Measurements from ENCODE around the gene HOXA9. TPM values are rescaled to one million over a fixed set of nuclear protein-coding genes. Genes with fewer than 3 reads are reported as not detected.

HOXA9 gene
- total RNA-seq, 1 experiment from 2014 or later: 16.7 TPM

GRCh38 chr7:27182861-27183681 lies 17.7 kb upstream of the HOXA9 start:
- ChIA-PET CTCF (interaction anchor here (1.2 kb wide), 1 partner anchor 13 kb away, joined by 5 read pairs; no protein-coding TSS in a partner anchor), POLR2A (no interaction called here)
- Mint-ChIP-seq H3K4me3 (ENCODE audit: unreplicated experiment) (peak overlapping the region; percentile 71), H3K9me3 (ENCODE audit: unreplicated experiment) (no peaks in the 10 kb centered on the region), H3K36me3 (ENCODE audit: insufficient read depth, unreplicated experiment) (peaks cover 6% of the 10 kb centered on the region), H3K27me3 (ENCODE audit: insufficient read depth, unreplicated experiment) (peaks cover 8% of the 10 kb centered on the region), H3K4me1 (ENCODE audit: low read depth, unreplicated experiment) (peaks cover 7% of the 10 kb centered on the region), H3K27ac (ENCODE audit: unreplicated experiment) (no peak overlapping the region)
- intact Hi-C loops (cut with micrococcal nuclease; ENCODE audit: unreplicated experiment): no loop called here
- DNase-seq: peak; percentile 43 to 46
- no TSS peak for BruUV-seq (replicated peaks)
- no peak for TF ChIP-seq CTCF (IDR thresholded peaks at IDR 0.05; ENCODE audit: insufficient read depth in 1 of 2, low read depth in 1 of 2, low read length in 1 of 2, severe bottlenecking in 1 of 2, unreplicated experiment in 1 of 2)
- Histone ChIP-seq H3K4me3 (ENCODE audit: low read depth, low read length) (peak overlapping the region; percentile 55), H3K4me1 (peaks cover 14% of the 10 kb centered on the region), H3K36me3 (ENCODE audit: control insufficient read depth, insufficient read depth, low read length) (no peaks in the 10 kb centered on the region), H3K9me3 (no peaks in the 10 kb centered on the region), H3K27me3 (replicated peaks; ENCODE audit: control insufficient read depth, insufficient read depth, low read length) (peaks cover 5% of the 10 kb centered on the region)

DNA sequence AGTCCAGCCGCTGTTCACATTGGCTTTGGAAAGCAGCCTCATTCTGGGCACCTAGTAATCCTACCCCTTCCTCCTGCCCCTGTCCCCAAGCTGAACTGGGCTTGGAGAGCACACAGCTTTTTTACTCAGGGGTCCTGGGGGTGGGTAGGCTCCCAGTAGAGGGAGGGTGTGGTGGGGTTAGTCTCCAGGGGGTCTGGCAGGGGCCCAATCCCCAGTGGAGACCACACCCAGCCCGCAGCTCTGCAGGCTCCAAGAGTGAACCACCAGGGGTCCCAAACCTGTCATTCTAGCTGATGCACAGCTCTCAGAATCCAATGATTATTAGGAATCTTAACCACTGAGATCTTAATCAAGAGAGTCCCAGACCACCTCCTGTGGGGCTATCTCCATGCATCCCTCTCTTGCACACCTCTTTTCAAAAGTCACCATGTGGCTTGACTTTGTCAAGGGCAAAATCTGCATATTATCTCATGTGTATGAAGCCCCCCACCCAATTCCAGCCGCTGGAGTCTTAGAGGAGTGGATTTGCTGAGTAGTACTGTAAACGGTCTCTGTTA lies 17.0 kb upstream of the HOXA9 start:
- no TSS peak for BruUV-seq (replicated peaks)
- Histone ChIP-seq H3K9me3 (no peaks in the 10 kb centered on the region), H3K4me3 (ENCODE audit: low read depth, low read length) (no peak overlapping the region), H3K36me3 (ENCODE audit: control insufficient read depth, insufficient read depth, low read length) (no peaks in the 10 kb centered on the region), H3K4me1 (peaks cover 14% of the 10 kb centered on the region), H3K27me3 (replicated peaks; ENCODE audit: control insufficient read depth, insufficient read depth, low read length) (peaks cover 5% of the 10 kb centered on the region)
- H3K4me1 Mint-ChIP-seq (ENCODE audit: low read depth, unreplicated experiment): peaks cover 7% of the 10 kb centered on the region
- peak overlapping the region; percentile 71 for H3K4me3 Mint-ChIP-seq (ENCODE audit: unreplicated experiment)
- H3K9me3 Mint-ChIP-seq (ENCODE audit: unreplicated experiment): no peaks in the 10 kb centered on the region
- no peak for TF ChIP-seq CTCF (IDR thresholded peaks at IDR 0.05; ENCODE audit: insufficient read depth in 1 of 2, low read depth in 1 of 2, low read length in 1 of 2, severe bottlenecking in 1 of 2, unreplicated experiment in 1 of 2)
- peaks cover 6% of the 10 kb centered on the region for H3K36me3 Mint-ChIP-seq (ENCODE audit: insufficient read depth, unreplicated experiment)
- H3K27ac Mint-ChIP-seq (ENCODE audit: unreplicated experiment): no peak overlapping the region
- ChIA-PET POLR2A (no interaction called here), CTCF (interaction anchor here (1.2 kb wide), 1 partner anchor 14 kb away, joined by 5 read pairs; no protein-coding TSS in a partner anchor)
- DNase-seq: peak in 1 of 2 experiments; percentile 23
- peaks cover 8% of the 10 kb centered on the region for H3K27me3 Mint-ChIP-seq (ENCODE audit: insufficient read depth, unreplicated experiment)
- intact Hi-C loops (cut with micrococcal nuclease; ENCODE audit: unreplicated experiment): no loop called here

- H3K4me3 Mint-ChIP-seq (ENCODE audit: unreplicated experiment): no peak overlapping the region
- Histone ChIP-seq H3K4me1 (peaks cover 14% of the 10 kb centered on the region), H3K9me3 (no peaks in the 10 kb centered on the region), H3K27me3 (replicated peaks; ENCODE audit: control insufficient read depth, insufficient read depth, low read length) (peaks cover 5% of the 10 kb centered on the region), H3K4me3 (ENCODE audit: low read depth, low read length) (no peak overlapping the region), H3K36me3 (ENCODE audit: control insufficient read depth, insufficient read depth, low read length) (no peaks in the 10 kb centered on the region)
- peak in 1 of 2 experiments; percentile 24 for DNase-seq
- ChIA-PET POLR2A (no interaction called here), CTCF (interaction anchor here (0.5 kb wide), 1 partner anchor 48 kb away, joined by 3 read pairs; no protein-coding TSS in a partner anchor)
- intact Hi-C loops (cut with micrococcal nuclease; ENCODE audit: unreplicated experiment): no loop called here
- BruUV-seq (replicated peaks): no TSS peak
- peaks cover 8% of the 10 kb centered on the region for H3K27me3 Mint-ChIP-seq (ENCODE audit: insufficient read depth, unreplicated experiment)
- no peak for TF ChIP-seq CTCF (IDR thresholded peaks at IDR 0.05; ENCODE audit: insufficient read depth in 1 of 2, low read depth in 1 of 2, low read length in 1 of 2, severe bottlenecking in 1 of 2, unreplicated experiment in 1 of 2)
- H3K36me3 Mint-ChIP-seq (ENCODE audit: insufficient read depth, unreplicated experiment): peaks cover 6% of the 10 kb centered on the region
- H3K4me1 Mint-ChIP-seq (ENCODE audit: low read depth, unreplicated experiment): peaks cover 7% of the 10 kb centered on the region
- H3K9me3 Mint-ChIP-seq (ENCODE audit: unreplicated experiment): no peaks in the 10 kb centered on the region
- no peak overlapping the region for H3K27ac Mint-ChIP-seq (ENCODE audit: unreplicated experiment)
Measured at GRCh38 chr7:27181795-27182275, 16.5 kb upstream of the HOXA9 start.

All from Caco-2 (cell line).